Lower leg skin (tissue), 4 donors: Measurements from ENCODE around the gene ALLC. TPM values are rescaled to one million over a fixed set of nuclear protein-coding genes. Genes with fewer than 3 reads are reported as not detected.

Experiments used
- DNase-seq, 2 donors: peaks; one replicate each; pipeline ENCODE4 v3.0.0-alpha.2; 2019; ENCODE audit warnings: low spot score in 2 of 2
- H3K4me3 ChIP-seq: fragments of 200-600 bp; sonication (generic); 2 replicates; pipeline ENCODE4 v1.5.1; 2017; ENCODE audit warnings: mild to moderate bottlenecking, low read depth; ENCODE audit not compliant: poor library complexity, severe bottlenecking
- CTCF ChIP-seq, 3 donors: fragments of 450-650 bp; IDR thresholded peaks; one replicate each; pipeline ENCODE4 v1.5.1; 2016; ENCODE audit warnings: antibody characterized with exemption in 3 of 3, mild to moderate bottlenecking in 3 of 3, moderate library complexity in 2 of 3
- POLR2A ChIP-seq, 2 donors: fragments of 450-650 bp; IDR thresholded peaks; one replicate each; pipeline ENCODE4 v1.6.1; 2016 to 2017; ENCODE audit warnings: antibody characterized with exemption in 2 of 2, mild to moderate bottlenecking in 1 of 2, moderate library complexity in 1 of 2
- WGBS, 2 donors: methylation state at CpG; one replicate each; pipeline ENCODE4 v1.1.5; 2018; 5-methylcytosine and 5-hydroxymethylcytosine counted together
- intact Hi-C: fragments of 100-400 bp; cut with DNase I; formaldehyde crosslinking; loops from one replicate; pipeline ENCODE4 v1.15.0; 2023; ENCODE audit warnings: low total_unique reads
- total RNA-seq, 4 donors: library from RNA; depleted of rRNA; stranded (reverse); fragments of >200 nt; gene quantifications; one replicate each; pipeline ENCODE4 v1.1.0, GENCODE V29; 2016

Gene ALLC
- total RNA-seq, 4 donors from 2014 or later: 0.23 to 1.1 TPM; not detected in 2

DNA sequence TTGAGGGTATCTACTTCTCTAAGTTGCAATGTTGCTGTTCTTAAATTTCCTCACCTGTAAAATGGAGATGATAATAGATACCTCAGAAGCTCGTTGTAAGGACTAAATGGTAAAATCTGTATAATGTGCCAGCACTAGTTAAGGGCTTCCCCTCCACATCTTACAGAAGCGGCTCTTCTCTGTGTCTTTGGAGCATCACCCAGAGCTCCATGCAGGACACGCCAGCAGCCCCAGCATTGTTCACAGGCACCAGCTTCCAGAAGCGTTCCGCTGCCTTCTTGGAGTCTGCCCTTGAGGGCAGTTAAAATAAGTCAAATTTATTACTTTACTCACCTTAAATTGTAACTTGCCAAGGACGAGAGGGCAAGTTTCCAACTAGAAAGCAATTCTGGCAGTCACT lies 51.2 kb downstream of the ALLC start:
- 35 to 56% methylated on average over 6 of the region's 6 CpGs for WGBS, 2 donors
- no peak for DNase-seq
- H3K4me3 ChIP-seq: no peak overlapping the region
- intact Hi-C loops: no loop called here
- TF ChIP-seq POLR2A (IDR thresholded peaks at IDR 0.05): no peak
- TF ChIP-seq CTCF (IDR thresholded peaks at IDR 0.05): no peak

- intact Hi-C loops: no loop called here
- 27 to 28% methylated on average over 3 of the region's 3 CpGs for WGBS, 2 donors
- TF ChIP-seq POLR2A (IDR thresholded peaks at IDR 0.05): no peak
- no peak for TF ChIP-seq CTCF (IDR thresholded peaks at IDR 0.05)
- DNase-seq: no peak
- no peak overlapping the region for H3K4me3 ChIP-seq
Measured at GRCh38 chr2:3712424-3712823, 54.4 kb downstream of the ALLC start.

- 58 to 63% methylated on average over 10 of the region's 10 CpGs for WGBS, 2 donors
Measured at GRCh38 chr2:3712831-3713503, 55.0 kb downstream of the ALLC start.

DNA sequence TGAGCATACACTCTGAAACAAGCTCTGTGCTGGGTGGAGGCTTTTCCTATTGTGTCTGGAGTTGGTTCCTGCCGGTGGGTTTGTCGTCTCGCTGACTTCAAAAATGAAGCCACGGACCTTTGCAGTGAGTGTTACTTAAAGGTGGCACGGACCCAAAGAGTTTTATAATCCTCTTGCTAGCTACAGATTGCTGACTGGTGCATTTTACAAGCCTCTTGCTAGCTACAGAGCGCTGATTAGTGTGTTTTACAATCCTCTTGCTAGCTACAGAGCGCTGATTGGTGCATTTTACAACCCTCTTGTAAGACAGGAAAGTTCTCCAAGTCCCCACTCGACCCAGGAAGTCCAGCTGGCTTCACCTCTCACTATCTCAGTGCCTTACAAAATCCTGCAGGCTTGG lies 60.7 kb downstream of the ALLC start:
- intact Hi-C loops: no loop called here
- no peak overlapping the region for H3K4me3 ChIP-seq
- WGBS, 2 donors: 71 to 77% methylated on average over 8 of the region's 8 CpGs
- no peak for DNase-seq
- TF ChIP-seq CTCF (IDR thresholded peaks at IDR 0.05): no peak
- no peak for TF ChIP-seq POLR2A (IDR thresholded peaks at IDR 0.05)

More at GRCh38 chr2:3712831-3713503, 55.0 kb downstream of the ALLC start:
- DNase-seq: peak in 1 of 2 donors; percentile 84
- H3K4me3 ChIP-seq: no peak overlapping the region
- TF ChIP-seq POLR2A (IDR thresholded peaks at IDR 0.05) (no peak), CTCF (IDR thresholded peaks at IDR 0.05) (no peak)
- intact Hi-C loops: no loop called here

GRCh38 chr2:3725002-3725401 lies 67.0 kb downstream of the ALLC start:
- peak in 1 of 2 donors; percentile 72 for DNase-seq
- no peak overlapping the region for H3K4me3 ChIP-seq
- 82 to 84% methylated on average over 11 of the region's 11 CpGs for WGBS, 2 donors
- TF ChIP-seq POLR2A (IDR thresholded peaks at IDR 0.05): no peak
- intact Hi-C loops: no loop called here

DNA sequence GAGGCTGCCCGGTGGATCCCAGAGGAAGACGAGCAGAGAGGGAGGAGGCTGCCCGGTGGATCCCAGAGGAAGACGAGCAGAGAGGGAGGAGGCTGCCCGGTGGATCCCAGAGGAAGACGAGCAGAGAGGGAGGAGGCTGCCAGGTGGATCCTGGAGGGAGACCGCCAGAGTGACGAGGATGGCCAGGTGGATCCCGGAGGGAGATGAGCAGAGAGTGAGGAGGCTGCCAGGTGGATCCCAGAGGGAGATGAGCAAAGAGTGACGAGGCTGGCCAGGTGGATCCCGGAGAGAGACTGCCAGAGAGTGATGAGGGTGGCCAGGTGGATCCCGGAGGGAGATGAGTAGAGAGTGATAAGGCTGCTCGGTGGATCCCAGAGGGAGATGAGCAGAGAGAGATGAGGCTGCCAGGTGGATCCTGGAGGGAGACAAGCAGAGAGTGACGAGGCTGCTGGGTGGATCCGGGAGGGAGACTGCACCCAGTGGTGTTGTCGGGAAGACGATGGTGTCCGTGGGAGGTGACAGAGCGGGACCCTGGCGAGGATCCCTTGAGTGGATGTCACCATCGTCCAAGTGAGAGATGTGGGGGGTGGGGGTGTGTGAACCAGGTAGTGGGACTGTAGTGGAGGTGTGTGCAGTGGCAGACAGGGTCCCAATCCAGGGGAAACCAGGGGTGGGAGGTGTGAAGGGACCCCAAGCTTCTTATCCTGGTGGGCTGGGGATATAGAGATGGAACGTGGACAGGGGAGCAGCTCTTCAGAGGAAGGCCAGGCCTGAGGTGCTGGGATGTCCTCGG lies 67.7 kb downstream of the ALLC start:
- WGBS, 2 donors: 70 to 77% methylated on average over 23 of the region's 23 CpGs
- intact Hi-C loops: no loop called here
- DNase-seq: peak in 1 of 2 donors; percentile 74
- no peak overlapping the region for H3K4me3 ChIP-seq
- TF ChIP-seq CTCF (IDR thresholded peaks at IDR 0.05): no peak
- no peak for TF ChIP-seq POLR2A (IDR thresholded peaks at IDR 0.05)
